Activated naive CD4-positive, alpha-beta T cell treated with anti-CD3 and anti-CD28 coated beads, Interleukin-2, amount 10 ng/mL, durations not matched to agents 7 days and 5 days (primary cell): ENCODE data around the gene PPA1.
A peak's percentile ranks its signal among the peaks of the same experiment; 100 is the strongest.
"Not testable (repeated sequence)": the region's sequence is repeated elsewhere in the genome, so short reads cannot be mapped to it uniquely, and the experiment has no call there.

Experiments used
- CTCF ChIA-PET: fragments of 350-600 bp; sonication (Branson Sonifier 250); formaldehyde crosslinking; loops from one replicate; lab custom pipeline; 2021; ENCODE audit warnings: antibody characterized with exemption; lab: Charles Lee
- DNase-seq: peaks from one replicate; pipeline ENCODE4 v3.0.0-alpha.2; 2020
- H3K27ac Mint-ChIP-seq: one replicate; pipeline ENCODE4 v1.8.0; 2021; ENCODE audit warnings: mild to moderate bottlenecking, moderate library complexity, mixed read lengths
- H3K27me3 Mint-ChIP-seq: one replicate; pipeline ENCODE4 v1.8.0; 2021; ENCODE audit warnings: mild to moderate bottlenecking, mixed read lengths
- H3K36me3 Mint-ChIP-seq: one replicate; pipeline ENCODE4 v1.8.0; 2021; ENCODE audit warnings: mixed read lengths
- H3K4me1 Mint-ChIP-seq: one replicate; pipeline ENCODE4 v1.8.0; 2021; ENCODE audit warnings: mixed read lengths
- H3K4me3 Mint-ChIP-seq: one replicate; pipeline ENCODE4 v1.8.0; 2021; ENCODE audit warnings: mild to moderate bottlenecking, moderate library complexity, mixed read lengths
- H3K9me3 Mint-ChIP-seq: one replicate; pipeline ENCODE4 v1.8.0; 2021; ENCODE audit warnings: mixed read lengths

Gene PPA1

DNA sequence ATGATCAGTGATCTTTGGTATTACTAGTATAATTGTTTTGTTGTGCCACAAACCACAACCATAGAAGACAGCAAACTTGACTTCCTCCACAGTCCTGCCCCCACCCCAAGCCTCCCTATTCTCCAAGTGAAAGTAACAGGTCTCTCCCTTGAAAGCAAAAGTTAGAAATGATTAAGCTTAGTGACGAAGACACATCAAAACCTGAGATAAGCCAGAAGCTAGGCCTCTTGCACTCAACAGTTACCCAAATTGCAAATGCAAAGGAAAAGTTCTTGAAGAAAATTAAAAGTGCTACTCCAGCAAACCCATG, 70.4 kb downstream of the PPA1 start:
- peaks cover 58% of the 10 kb centered on the region for H3K36me3 Mint-ChIP-seq
- peak; percentile 81 for DNase-seq
- H3K4me1 Mint-ChIP-seq, result peaks cover 65% of the 10 kb centered on the region

DNA sequence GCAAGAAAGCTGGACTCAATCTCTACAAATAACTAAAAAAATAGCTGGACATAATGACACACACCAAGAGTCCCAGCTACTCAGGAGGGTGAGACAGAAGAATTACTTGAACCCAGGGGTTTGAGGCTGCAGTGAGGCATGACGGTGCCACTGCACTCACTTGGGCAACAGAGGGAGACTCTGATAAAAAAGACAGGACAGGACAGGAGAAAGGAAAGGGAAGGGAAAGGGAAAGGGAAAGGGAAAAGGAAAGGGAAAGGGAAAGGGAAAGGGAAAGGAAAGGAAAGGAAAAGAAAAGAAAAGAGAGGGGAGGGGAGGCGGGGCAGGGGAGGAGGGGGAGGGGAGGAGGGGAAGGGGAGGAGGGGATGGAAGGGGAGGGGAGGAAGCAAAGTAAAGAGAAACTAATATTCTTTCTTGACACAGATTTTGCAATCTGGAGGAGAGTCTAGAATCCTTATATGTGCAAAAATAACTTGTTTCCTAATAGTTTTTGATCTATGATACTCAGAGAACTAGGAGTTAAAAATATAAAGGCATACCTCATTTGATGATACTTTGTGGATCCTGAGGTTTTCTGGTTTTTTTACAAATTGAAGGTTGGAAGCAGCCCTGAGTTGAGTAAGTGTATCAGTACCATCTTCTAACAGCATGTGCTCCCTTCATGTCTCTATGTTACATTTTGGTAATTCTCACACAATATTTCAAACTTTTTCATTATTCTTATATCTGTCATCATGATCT, 70.9 kb downstream of the PPA1 start:
- CTCF ChIA-PET, result interaction anchor here (1.2 to 2.0 kb wide), 4 partner anchors 13 to 46 kb away, joined by 3 to 9 read pairs (median 8); partner anchors contain the start of gene TYSND1
- Mint-ChIP-seq H3K9me3 (no peaks in the 10 kb centered on the region), H3K27ac (peak overlapping the region; percentile 92), H3K4me1 (peaks cover 62% of the 10 kb centered on the region), H3K4me3 (peak overlapping the region; percentile 58), H3K27me3 (no peaks in the 10 kb centered on the region), H3K36me3 (peaks cover 61% of the 10 kb centered on the region)
- no peak for DNase-seq

More for the DNA sequence above, 70.4 kb downstream of the PPA1 start:
- H3K27ac Mint-ChIP-seq, result peak overlapping the region; percentile 92
- no peaks in the 10 kb centered on the region for H3K27me3 Mint-ChIP-seq
- H3K4me3 Mint-ChIP-seq, result peak overlapping the region; percentile 42
- CTCF ChIA-PET, result interaction anchor here (0.8 to 1.9 kb wide), 4 partner anchors 16 to 57 kb away, joined by 3 to 9 read pairs (median 3); partner anchors contain the start of gene TYSND1
- H3K9me3 Mint-ChIP-seq, result no peaks in the 10 kb centered on the region

DNA sequence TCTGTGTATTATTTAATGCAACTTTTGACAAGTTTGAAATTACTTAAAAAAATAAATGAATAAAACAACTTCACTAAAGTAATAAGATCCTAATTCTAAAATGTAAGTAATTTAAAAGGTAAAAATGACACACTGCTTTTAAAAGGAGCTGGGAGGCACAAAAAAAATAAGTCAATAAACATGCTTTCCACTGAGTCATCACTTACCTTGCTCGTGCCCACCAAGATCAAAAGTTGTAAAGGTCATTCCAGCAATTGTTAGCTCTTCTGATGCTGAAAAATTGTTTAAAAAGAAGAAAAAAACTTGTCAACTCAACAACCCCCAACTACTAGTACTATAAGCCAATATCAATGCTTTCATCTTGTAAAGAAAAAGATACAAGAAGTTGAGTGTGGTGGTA, 72.4 kb downstream of the PPA1 start:
- CTCF ChIA-PET, result interaction anchor here (0.8 to 2.0 kb wide), 5 partner anchors 9 to 16 kb away, joined by 3 to 9 read pairs (median 3); partner anchors contain the start of gene TYSND1
- no peak overlapping the region for H3K4me3 Mint-ChIP-seq

DNA sequence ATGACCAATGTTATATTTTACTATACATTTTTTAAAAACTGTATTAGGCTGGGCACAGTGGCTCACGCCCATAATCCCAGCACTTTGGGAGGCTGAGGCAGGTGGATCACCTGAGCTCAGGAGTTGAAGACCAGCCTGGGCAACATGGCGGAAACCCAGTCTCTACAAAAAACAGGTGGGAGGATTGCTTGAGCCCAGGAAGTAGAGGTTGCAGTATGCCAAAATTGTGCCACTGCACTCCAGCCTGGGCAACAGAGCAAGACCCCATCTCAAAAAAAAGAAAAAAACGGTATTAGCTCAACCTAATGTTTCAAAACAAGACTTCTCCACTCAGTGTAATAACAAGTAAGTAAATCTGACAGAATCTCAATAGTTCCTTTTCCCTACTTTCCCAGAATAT, 73.9 kb downstream of the PPA1 start:
- not testable (repeated sequence) for DNase-seq, H3K4me3 Mint-ChIP-seq, H3K9me3 Mint-ChIP-seq, H3K27ac Mint-ChIP-seq, H3K27me3 Mint-ChIP-seq
- peaks cover 68% of the 10 kb centered on the region for H3K36me3 Mint-ChIP-seq
- CTCF ChIA-PET, result interaction anchor here (1.0 kb wide), 1 partner anchor 13 kb away, joined by 3 read pairs; the partner anchor contains the start of gene TYSND1
- H3K4me1 Mint-ChIP-seq, result peaks cover 39% of the 10 kb centered on the region

More for the DNA sequence above, 72.4 kb downstream of the PPA1 start:
- Mint-ChIP-seq H3K9me3 (no peaks in the 10 kb centered on the region), H3K4me1 (peaks cover 51% of the 10 kb centered on the region), H3K27ac (peak overlapping the region; percentile 92), H3K36me3 (peaks cover 65% of the 10 kb centered on the region), H3K27me3 (no peaks in the 10 kb centered on the region)
- no peak for DNase-seq

DNA sequence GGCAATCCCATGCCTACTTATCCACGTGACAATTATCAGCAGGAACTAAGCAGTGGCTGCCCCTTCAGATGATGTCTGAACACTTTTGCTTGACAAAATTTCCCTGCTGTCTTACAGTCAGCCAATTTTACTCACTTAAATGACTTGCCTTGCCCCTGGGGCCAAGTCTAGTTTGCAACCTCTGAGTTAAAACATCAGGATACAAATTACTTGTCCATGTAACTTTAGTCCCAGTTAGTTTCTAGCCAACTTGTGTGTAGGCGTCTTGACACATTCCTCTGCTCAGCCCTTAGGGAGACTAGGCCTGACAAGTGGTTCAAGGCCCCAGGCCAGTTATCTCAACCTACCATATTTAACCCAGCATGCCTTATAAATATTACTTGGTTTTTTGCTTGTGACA, 75.1 kb downstream of the PPA1 start:
- peaks cover 26% of the 10 kb centered on the region for H3K4me1 Mint-ChIP-seq
- no peak overlapping the region for H3K27ac Mint-ChIP-seq
- CTCF ChIA-PET, result interaction anchor here (0.7 to 3.2 kb wide), 2 partner anchors 12 to 48 kb away, joined by 3 to 18 read pairs; partner anchors contain the start of gene TYSND1
- no peak for DNase-seq
- peaks cover 60% of the 10 kb centered on the region for H3K36me3 Mint-ChIP-seq
- H3K4me3 Mint-ChIP-seq, result no peak overlapping the region
- H3K27me3 Mint-ChIP-seq, result no peaks in the 10 kb centered on the region
- no peaks in the 10 kb centered on the region for H3K9me3 Mint-ChIP-seq

DNA sequence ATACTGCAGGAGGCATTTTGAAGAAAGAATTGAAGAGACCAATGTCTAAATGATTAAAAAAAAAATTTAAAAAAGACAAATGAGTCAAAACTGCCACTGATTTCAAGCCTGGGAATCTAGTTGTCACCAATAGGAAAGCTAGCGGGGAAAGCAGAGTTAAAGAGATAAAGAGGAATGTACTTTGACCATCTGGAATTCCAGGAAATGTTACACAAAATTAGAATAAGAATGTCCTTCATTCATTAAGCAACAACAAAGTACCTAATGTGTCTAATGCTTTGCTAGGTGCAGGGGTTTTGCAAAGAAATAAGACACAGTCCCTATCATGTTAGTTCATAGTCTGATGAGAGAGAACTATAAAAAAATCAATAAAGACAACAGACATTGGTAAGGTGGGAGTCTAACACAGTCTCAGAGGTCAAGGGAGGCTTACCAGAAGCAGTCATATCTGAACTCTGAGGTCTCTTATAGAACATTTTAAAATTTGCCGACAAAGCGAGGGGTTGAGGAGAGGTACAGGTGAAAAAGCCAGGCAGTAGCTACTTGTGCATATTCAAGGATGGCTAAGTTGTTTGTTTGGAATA, 77.9 kb downstream of the PPA1 start:
- DNase-seq, result no peak
- H3K4me1 Mint-ChIP-seq, result peaks cover 2% of the 10 kb centered on the region
- H3K4me3 Mint-ChIP-seq, result no peak overlapping the region
- H3K36me3 Mint-ChIP-seq, result peaks cover 62% of the 10 kb centered on the region
- H3K27ac Mint-ChIP-seq, result no peak overlapping the region
- no peaks in the 10 kb centered on the region for H3K9me3 Mint-ChIP-seq
- no peaks in the 10 kb centered on the region for H3K27me3 Mint-ChIP-seq
- CTCF ChIA-PET, result interaction anchor here (3.2 kb wide), 1 partner anchor 9 kb away, joined by 18 read pairs; the partner anchor contains the start of gene TYSND1
